Measurements from ENCODE around the gene SLFN12. TPM values are rescaled to one million over a fixed set of nuclear protein-coding genes. Genes with fewer than 3 reads are reported as not detected.

SLFN12 gene
- total and polyA plus RNA-seq, 10 of the 15 experiments (the other 5 are each of a cell fraction or from before 2014, with no cell fraction given) = 8.7 to 18.5 (median 13.4) TPM

GRCh38 chr17:35448214-35448898 is 16.1 kb upstream of the SLFN12 start, which contains the start of gene SLFN13 (continued):
- TF ChIP-seq RFX5 (IDR thresholded peaks at IDR 0.05; ENCODE audit: low read depth, low read length) (no peak), ELK1 (IDR thresholded peaks at IDR 0.05; ENCODE audit: low read depth, low read length) (no peak), TCF7 (IDR thresholded peaks at IDR 0.05; ENCODE audit: borderline replicate concordance) (no peak), SUPT20H (IDR thresholded peaks at IDR 0.05; ENCODE audit: borderline replicate concordance, control insufficient read depth, low read depth, low read length) (no peak), E2F8 (IDR thresholded peaks at IDR 0.05; ENCODE audit: low read depth, partially characterized antibody) (peak; percentile 54), ZNF274 (IDR thresholded peaks at IDR 0.05; ENCODE audit: insufficient read depth, insufficient read length) (no peak), ZNF687 (IDR thresholded peaks at IDR 0.05) (peak; percentile 80), TCF3 (IDR thresholded peaks at IDR 0.05; ENCODE audit: borderline replicate concordance, insufficient read depth, low read depth, low read length) (0 out of 2 replicates have a peak, but pooled peaks have one; percentile 12), STAT3 (IDR thresholded peaks at IDR 0.05; ENCODE audit: low read depth, low read length) (no peak), WRNIP1 (IDR thresholded peaks at IDR 0.05; ENCODE audit: borderline replicate concordance, low read depth, low read length) (no peak), ZNF592 (IDR thresholded peaks at IDR 0.05) (no peak), IRF3 (IDR thresholded peaks at IDR 0.05) (no peak), USF2 (IDR thresholded peaks at IDR 0.05; ENCODE audit: borderline replicate concordance, low read depth, low read length) (no peak)
